Parathyroid adenoma (tissue), 2 donors: Measurements from ENCODE around the gene PROZ.

Experiments used
- H2AFZ ChIP-seq: fragments of 300-600 bp; sonication (generic); one replicate; pipeline ENCODE4 v1.7.0; 2017; ENCODE audit warnings: antibody characterized with exemption, mild to moderate bottlenecking
- H3K27ac ChIP-seq: fragments of 300-600 bp; sonication (generic); one replicate; pipeline ENCODE4 v1.7.0; 2017
- H3K27me3 ChIP-seq: fragments of 300-600 bp; sonication (generic); one replicate; pipeline ENCODE4 v1.7.0; 2017; ENCODE audit warnings: low read length; ENCODE audit not compliant: control insufficient read depth, insufficient read depth
- H3K36me3 ChIP-seq: fragments of 300-600 bp; sonication (generic); one replicate; pipeline ENCODE4 v1.7.0; 2017; ENCODE audit warnings: low read length; ENCODE audit not compliant: control insufficient read depth, insufficient read depth
- H3K4me1 ChIP-seq: fragments of 300-600 bp; sonication (generic); one replicate; pipeline ENCODE4 v1.7.0; 2017; ENCODE audit warnings: control low read depth
- H3K4me2 ChIP-seq: fragments of 300-600 bp; sonication (generic); one replicate; pipeline ENCODE4 v1.7.0; 2017; ENCODE audit warnings: low read length
- H3K4me3 ChIP-seq: fragments of 300-600 bp; sonication (generic); one replicate; pipeline ENCODE4 v1.7.0; 2017; ENCODE audit warnings: low read depth, low read length
- H3K79me2 ChIP-seq: fragments of 300-600 bp; sonication (generic); one replicate; pipeline ENCODE4 v1.7.0; 2017; ENCODE audit warnings: control low read depth
- H3K9ac ChIP-seq: fragments of 300-600 bp; sonication (generic); one replicate; pipeline ENCODE4 v1.7.0; 2017; ENCODE audit warnings: mild to moderate bottlenecking
- H3K9me3 ChIP-seq: fragments of 300-600 bp; sonication (generic); one replicate; pipeline ENCODE4 v1.7.0; 2017; ENCODE audit warnings: low read length; ENCODE audit not compliant: control insufficient read depth
- CTCF ChIP-seq: fragments of 300-600 bp; sonication (generic); IDR thresholded peaks from one replicate; pipeline ENCODE4 v1.7.0; 2017; ENCODE audit warnings: antibody characterized with exemption, mild to moderate bottlenecking
- donor health status: primary hyperparathyroidism.

PROZ gene

DNA sequence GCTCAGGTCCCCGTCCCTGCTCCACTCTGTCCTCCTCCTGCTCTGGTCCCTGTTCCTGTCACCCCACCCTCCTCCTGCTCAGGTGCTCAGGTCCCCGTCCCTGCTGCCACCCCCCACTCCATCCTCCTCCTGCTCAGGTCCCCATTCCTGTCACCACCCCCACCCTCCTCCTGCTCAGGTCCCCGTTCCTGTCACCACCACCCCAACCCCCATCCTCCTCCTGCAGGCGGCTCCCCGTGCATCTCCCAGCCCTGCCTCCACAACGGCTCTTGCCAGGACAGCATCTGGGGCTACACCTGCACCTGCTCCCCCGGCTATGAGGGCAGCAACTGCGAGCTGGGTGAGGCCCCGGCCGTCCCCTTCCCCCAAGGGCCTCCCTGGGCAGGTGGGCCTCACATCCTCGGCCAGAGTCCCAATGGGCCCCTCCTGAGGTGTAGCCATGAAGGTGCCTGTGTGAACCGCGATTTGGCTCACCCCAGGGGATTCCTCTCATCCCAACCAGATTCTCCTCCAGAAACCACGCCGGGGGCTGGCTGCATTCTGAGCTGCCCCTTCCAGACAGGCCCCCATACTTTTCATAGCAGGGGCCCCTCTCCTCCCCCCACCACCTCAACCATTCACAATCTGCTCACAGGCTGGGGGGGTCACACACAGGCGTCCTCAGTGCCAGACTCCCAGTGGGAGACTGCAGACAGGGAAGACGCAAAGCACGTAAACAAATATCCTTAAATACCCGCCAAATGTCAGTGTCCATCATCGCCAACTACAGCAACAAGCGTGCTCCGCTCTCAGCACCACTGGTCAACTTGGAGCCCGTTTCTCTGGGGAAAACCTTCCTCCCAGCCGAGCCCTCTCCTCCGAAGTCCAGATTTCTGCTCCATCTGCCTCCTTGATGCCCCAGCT, 4.6 kb downstream of the PROZ start:
- no peak for TF ChIP-seq CTCF
- no peaks in the 10 kb centered on the region for H3K4me1 ChIP-seq
- H3K27ac ChIP-seq: no peak overlapping the region

DNA sequence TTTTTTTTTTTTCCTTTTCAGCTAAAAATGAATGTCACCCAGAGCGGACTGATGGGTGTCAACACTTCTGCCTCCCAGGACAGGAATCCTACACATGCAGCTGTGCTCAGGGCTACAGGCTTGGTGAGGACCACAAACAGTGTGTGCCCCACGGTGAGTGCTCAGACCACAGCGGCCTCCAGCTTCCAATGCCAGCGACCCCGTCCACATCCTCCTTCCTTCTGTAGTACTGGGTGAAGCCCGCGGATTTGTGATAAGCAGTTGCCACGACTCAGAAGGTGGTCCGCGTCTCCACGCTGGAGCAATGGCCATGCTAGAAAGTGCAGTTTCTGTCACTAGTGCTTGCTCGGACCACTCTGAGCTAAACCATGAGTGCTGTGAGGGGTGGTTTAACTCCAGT, 6.0 kb downstream of the PROZ start:
- H3K36me3 ChIP-seq: no peaks in the 10 kb centered on the region
- no peaks in the 10 kb centered on the region for H3K79me2 ChIP-seq
- H3K27ac ChIP-seq: no peak overlapping the region
- H3K4me1 ChIP-seq: no peaks in the 10 kb centered on the region
- TF ChIP-seq CTCF: no peak
- no peak overlapping the region for H2AFZ ChIP-seq
- H3K27me3 ChIP-seq: no peaks in the 10 kb centered on the region
- H3K9me3 ChIP-seq: no peaks in the 10 kb centered on the region
- no peak overlapping the region for H3K4me3 ChIP-seq
- no peak overlapping the region for H3K4me2 ChIP-seq
- no peak overlapping the region for H3K9ac ChIP-seq

More for the DNA sequence above, 4.6 kb downstream of the PROZ start:
- no peak overlapping the region for H3K4me2 ChIP-seq
- no peaks in the 10 kb centered on the region for H3K36me3 ChIP-seq
- no peak overlapping the region for H2AFZ ChIP-seq
- no peaks in the 10 kb centered on the region for H3K9me3 ChIP-seq
- no peaks in the 10 kb centered on the region for H3K27me3 ChIP-seq
- no peaks in the 10 kb centered on the region for H3K79me2 ChIP-seq
- H3K4me3 ChIP-seq: no peak overlapping the region
- H3K9ac ChIP-seq: no peak overlapping the region

DNA sequence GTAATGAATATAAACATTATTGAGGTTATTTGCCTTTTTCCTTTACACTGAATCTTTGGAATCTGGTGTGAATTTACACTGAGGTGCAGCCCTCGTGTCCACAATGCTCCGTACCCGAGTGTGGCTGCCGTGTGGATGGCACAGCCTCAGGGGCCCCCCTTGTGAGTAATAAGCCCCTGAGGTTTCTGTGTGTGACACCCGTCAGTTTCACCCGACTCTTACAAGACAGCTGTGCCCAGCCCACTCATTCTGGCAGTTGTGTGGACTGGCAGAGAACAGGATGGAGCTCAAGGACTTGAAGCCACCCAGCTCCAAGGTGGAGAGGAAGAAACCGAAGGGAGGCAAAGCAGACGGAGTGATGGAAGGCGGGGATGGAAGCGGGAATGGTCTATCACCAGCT, 7.8 kb downstream of the PROZ start:
- H3K4me1 ChIP-seq: no peaks in the 10 kb centered on the region
- no peaks in the 10 kb centered on the region for H3K27me3 ChIP-seq
- H3K4me2 ChIP-seq: no peak overlapping the region
- TF ChIP-seq CTCF: no peak
- no peak overlapping the region for H3K9ac ChIP-seq
- H3K4me3 ChIP-seq: no peak overlapping the region
- no peak overlapping the region for H3K27ac ChIP-seq
- H3K36me3 ChIP-seq: no peaks in the 10 kb centered on the region
- no peaks in the 10 kb centered on the region for H3K9me3 ChIP-seq
- H3K79me2 ChIP-seq: no peaks in the 10 kb centered on the region
- H2AFZ ChIP-seq: no peak overlapping the region

DNA sequence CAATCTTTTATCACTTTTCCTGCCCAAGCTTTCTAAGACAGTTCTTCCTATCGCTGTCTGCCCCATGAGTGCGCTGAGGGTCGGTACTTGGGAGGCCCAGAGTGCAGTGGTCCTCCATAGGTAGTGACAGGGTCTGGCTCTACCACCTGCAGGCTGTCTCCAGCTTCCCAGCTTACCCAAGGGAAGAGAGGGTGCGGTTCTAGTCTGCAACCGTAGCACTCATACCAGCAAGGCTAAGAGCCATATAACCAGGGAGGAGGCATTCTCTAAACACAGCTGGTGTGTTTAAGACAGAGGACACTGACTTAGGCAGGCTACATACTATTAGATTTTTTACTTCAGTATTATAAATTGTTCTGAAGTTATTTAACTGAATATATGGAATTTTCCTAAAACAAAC, 8.2 kb downstream of the PROZ start:
- H3K36me3 ChIP-seq: no peaks in the 10 kb centered on the region
- H3K4me3 ChIP-seq: no peak overlapping the region
- no peak overlapping the region for H3K4me2 ChIP-seq
- no peaks in the 10 kb centered on the region for H3K9me3 ChIP-seq
- no peaks in the 10 kb centered on the region for H3K4me1 ChIP-seq
- TF ChIP-seq CTCF: no peak
- H3K27me3 ChIP-seq: no peaks in the 10 kb centered on the region
- H3K27ac ChIP-seq: no peak overlapping the region
- no peak overlapping the region for H3K9ac ChIP-seq
- no peak overlapping the region for H2AFZ ChIP-seq
- H3K79me2 ChIP-seq: no peaks in the 10 kb centered on the region

- no peak overlapping the region for H3K27ac ChIP-seq
- H3K79me2 ChIP-seq: no peaks in the 10 kb centered on the region
- no peaks in the 10 kb centered on the region for H3K36me3 ChIP-seq
- no peak overlapping the region for H3K4me2 ChIP-seq
- H3K27me3 ChIP-seq: no peaks in the 10 kb centered on the region
- H3K9me3 ChIP-seq: no peaks in the 10 kb centered on the region
- no peak for TF ChIP-seq CTCF
- no peaks in the 10 kb centered on the region for H3K4me1 ChIP-seq
- no peak overlapping the region for H3K9ac ChIP-seq
- H2AFZ ChIP-seq: no peak overlapping the region
- no peak overlapping the region for H3K4me3 ChIP-seq
These were observed 8.7 kb downstream of the PROZ start for GRCh38 chr13:113167155-113167554.
